Measurements from ENCODE around the gene OR13C9. TPM values are rescaled to one million over a fixed set of nuclear protein-coding genes. Genes with fewer than 3 reads are reported as not detected.

The OR13C9 gene
- not detected for total RNA-seq (2013)
- polyA plus RNA-seq (not detected), polyA minus RNA-seq (not detected in 2 replicates), total RNA-seq (0 to 0.74 (median 0.08) reads per million in 11 experiments)

GRCh38 chr9:104618104-104618503 lies at the start of gene OR13C9:
Gene OR13C9, minus strand, starts transcription at chr9:104618204. Its CDS starts 0 bp downstream, at chr9:104618204.
- H3K9me3 Mint-ChIP-seq = peaks cover 0 to 3% (median 0%) of the 10 kb centered on the region in 7 donors
- DNase-seq = no peak
- no CpG with 5 or more reads among the region's 2 CpGs for WGBS (ENCODE audit: insufficient coverage)

GRCh38 chr9:104658496-104659195 lies 40.6 kb upstream of the OR13C9 start:
- peaks cover 0 to 2% (median 0%) of the 10 kb centered on the region in 3 donors for H3K27me3 Mint-ChIP-seq (ENCODE audit: low read depth in 3 of 3)
- Histone ChIP-seq H3K4me1 (ENCODE audit: control insufficient read depth in 1 of 2, insufficient read depth in 2 of 2, low read length in 2 of 2) (no peaks in the 10 kb centered on the region), H3K4me2 (replicated peaks; ENCODE audit: extremely low read depth, low read length, poor library complexity, severe bottlenecking) (no peak overlapping the region), H3K4me3 (replicated peaks in 1 of 3; ENCODE audit: low read depth in 2 of 3, low read length in 3 of 3) (no peak overlapping the region), H3K36me3 (replicated peaks in 1 of 2; ENCODE audit: control insufficient read depth in 1 of 2, insufficient read depth in 2 of 2, low read length in 2 of 2) (no peaks in the 10 kb centered on the region), H3K9ac (ENCODE audit: insufficient read depth, low read length, poor library complexity, severe bottlenecking) (no peak overlapping the region), H3K27ac (ENCODE audit: low read depth in 1 of 2, low read length in 2 of 2) (no peak overlapping the region), H4K20me1 (ENCODE audit: insufficient read depth, low read length) (no peaks in the 10 kb centered on the region), H3K27me3 (ENCODE audit: control insufficient read depth in 2 of 2, insufficient read depth in 2 of 2, low read length in 2 of 2) (no peaks in the 10 kb centered on the region), H3K9me3 (replicated peaks in 1 of 2; ENCODE audit: control insufficient read depth in 1 of 2, insufficient read depth in 1 of 2, low read length in 2 of 2) (peaks cover 2 to 4% of the 10 kb centered on the region in 2 donors), H2AFZ (ENCODE audit: insufficient read depth, low read depth, low read length, poor library complexity, severe bottlenecking) (no peak overlapping the region), H3K79me2 (ENCODE audit: insufficient read depth, low read length) (no peaks in the 10 kb centered on the region)
- H3K4me1 Mint-ChIP-seq = no peaks in the 10 kb centered on the region
- H3K9me3 Mint-ChIP-seq = peaks cover 0 to 9% (median 5%) of the 10 kb centered on the region in 7 donors
- WGBS (ENCODE audit: insufficient coverage) = no CpG with 5 or more reads among the region's 2 CpGs
- no peak overlapping the region for H3K4me3 Mint-ChIP-seq
- H3K27ac Mint-ChIP-seq = no peak overlapping the region
- no peak for DNase-seq
- no peak for TF ChIP-seq CTCF (IDR thresholded peaks at IDR 0.05)
- H3K36me3 Mint-ChIP-seq = no peaks in the 10 kb centered on the region
- intact Hi-C loops (cut with micrococcal nuclease) = no loop called here

More at GRCh38 chr9:104618104-104618503, at the start of gene OR13C9:
- Histone ChIP-seq H3K36me3 (replicated peaks in 1 of 2; ENCODE audit: control insufficient read depth in 1 of 2, insufficient read depth in 2 of 2, low read length in 2 of 2) (no peaks in the 10 kb centered on the region), H3K27ac (ENCODE audit: low read depth in 1 of 2, low read length in 2 of 2) (no peak within 1 kb of the TSS), H3K4me2 (replicated peaks; ENCODE audit: extremely low read depth, low read length, poor library complexity, severe bottlenecking) (no peak within 1 kb of the TSS), H3K9ac (ENCODE audit: insufficient read depth, low read length, poor library complexity, severe bottlenecking) (no peak within 1 kb of the TSS), H3K4me1 (ENCODE audit: control insufficient read depth in 1 of 2, insufficient read depth in 2 of 2, low read length in 2 of 2) (no peaks in the 10 kb centered on the region), H4K20me1 (ENCODE audit: insufficient read depth, low read length) (no peaks in the 10 kb centered on the region), H3K79me2 (ENCODE audit: insufficient read depth, low read length) (no peaks in the 10 kb centered on the region), H2AFZ (ENCODE audit: insufficient read depth, low read depth, low read length, poor library complexity, severe bottlenecking) (no peak within 1 kb of the TSS), H3K4me3 (replicated peaks in 1 of 3; ENCODE audit: low read depth in 2 of 3, low read length in 3 of 3) (no peak within 1 kb of the TSS), H3K27me3 (ENCODE audit: control insufficient read depth in 2 of 2, insufficient read depth in 2 of 2, low read length in 2 of 2) (no peaks in the 10 kb centered on the region), H3K9me3 (replicated peaks in 1 of 2; ENCODE audit: control insufficient read depth in 1 of 2, insufficient read depth in 1 of 2, low read length in 2 of 2) (no peaks in the 10 kb centered on the region)
- no peak within 1 kb of the TSS for H3K4me3 Mint-ChIP-seq
- no peak within 1 kb of the TSS for H3K27ac Mint-ChIP-seq
- intact Hi-C loops (cut with micrococcal nuclease) = no loop called here
- H3K4me1 Mint-ChIP-seq = no peaks in the 10 kb centered on the region
- TF ChIP-seq CTCF (IDR thresholded peaks at IDR 0.05) = no peak
- peaks cover 0 to 2% (median 0%) of the 10 kb centered on the region in 3 donors for H3K27me3 Mint-ChIP-seq (ENCODE audit: low read depth in 3 of 3)
- no peaks in the 10 kb centered on the region for H3K36me3 Mint-ChIP-seq

All from CD14-positive monocyte (primary cell).